IPS-NIHi7 (cell line): Measurements from ENCODE around the gene NHLRC1.

ENCODE experiments used
- DNase-seq: peaks from one replicate; pipeline ENCODE4 v3.0.0; 2012; ENCODE audit warnings: mixed read lengths; ENCODE audit errors: extremely low spot score

The NHLRC1 gene

GRCh38 chr6:18087396-18088165 is 34.9 kb downstream of the NHLRC1 start:
- DNase-seq: no peak

- no peak for DNase-seq
These were observed 41.3 kb downstream of the NHLRC1 start for GRCh38 chr6:18081025-18081668.

- DNase-seq: no peak
These were observed 41.9 kb downstream of the NHLRC1 start for GRCh38 chr6:18080544-18080943.

- no peak for DNase-seq
These were observed 43.6 kb downstream of the NHLRC1 start for GRCh38 chr6:18078866-18079265.

- DNase-seq: no peak
These were observed 46.2 kb downstream of the NHLRC1 start for GRCh38 chr6:18076231-18076630.

- no peak for DNase-seq
These were observed 49.6 kb downstream of the NHLRC1 start for GRCh38 chr6:18072841-18073240.

- no peak for DNase-seq
These were observed 52.0 kb downstream of the NHLRC1 start for GRCh38 chr6:18070486-18070885.
